HL-60 (cell line): ENCODE measurements around the gene CELF2.

Source experiments
- CTCF ChIP-seq: IDR thresholded peaks from one replicate; pipeline ENCODE4 v1.5.1; 2011; ENCODE audit warnings: low read length, control low read depth, inconsistent platforms; ENCODE audit not compliant: insufficient read depth
- GABPA ChIP-seq: IDR thresholded peaks from 2 replicates; pipeline ENCODE4 v1.6.1; 2012; ENCODE audit warnings: low read depth
- POLR2AphosphoS5 ChIP-seq: IDR thresholded peaks from 2 replicates; pipeline ENCODE4 v1.6.1; 2012; ENCODE audit warnings: low read depth
- REST ChIP-seq: IDR thresholded peaks from 2 replicates; pipeline ENCODE4 v1.6.1; 2012; ENCODE audit warnings: low read depth; ENCODE audit not compliant: insufficient replicate concordance

DNA sequence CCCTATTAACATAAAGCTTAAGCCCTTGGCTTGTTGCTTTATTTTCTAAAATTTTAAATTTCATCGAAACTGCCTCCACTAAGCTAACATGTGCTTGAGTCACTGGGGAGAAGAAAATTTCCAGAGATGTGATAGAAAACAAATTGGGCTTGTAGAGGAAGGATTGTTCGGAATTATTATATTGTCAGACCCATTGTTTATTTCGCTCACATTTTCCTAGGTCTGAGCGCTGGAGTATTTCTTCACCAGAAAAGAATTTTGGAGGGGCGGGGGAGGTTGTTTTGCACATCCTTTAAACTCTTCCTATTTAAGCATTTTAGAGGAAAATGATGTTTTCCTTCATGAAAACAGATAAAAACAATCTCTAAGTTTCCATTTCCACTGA lies 29.1 kb downstream of the CELF2 start:
- TF ChIP-seq POLR2AphosphoS5, result no peak
- no peak for TF ChIP-seq CTCF
- no peak for TF ChIP-seq REST
- no peak for TF ChIP-seq GABPA
